Esophagus muscularis mucosa (tissue), 3 donors: Measurements from ENCODE around the gene RNF141.

Experiments
- CTCF ChIP-seq, 3 experiments: fragments of 200-600 bp in 2 of 3; fragments of 450-650 bp in 1 of 3; sonication (generic) in 2 of 3; IDR thresholded peaks; one replicate each; pipeline ENCODE4 v1.5.1; 2017 to 2019; ENCODE audit warnings: antibody characterized with exemption in 3 of 3, mild to moderate bottlenecking in 2 of 3, moderate library complexity in 1 of 3
- POLR2A ChIP-seq: fragments of 450-650 bp; IDR thresholded peaks from one replicate; pipeline ENCODE4 v1.6.1; 2017; ENCODE audit warnings: antibody characterized with exemption, moderate library complexity, mild to moderate bottlenecking, low read depth
- POLR2AphosphoS5 ChIP-seq, 2 donors: sonication (generic); formaldehyde crosslinking; IDR thresholded peaks; one replicate each; pipeline ENCODE4 v1.6.1; 2017; ENCODE audit warnings: antibody characterized with exemption in 2 of 2

- TF ChIP-seq POLR2AphosphoS5 (IDR thresholded peaks at IDR 0.05) (no peak), CTCF (IDR thresholded peaks at IDR 0.05) (no peak), POLR2A (no peak)
These were observed 25.4 kb upstream of the RNF141 start for GRCh38 chr11:10566257-10566957.
